DMS153 treated with DMSO at 0.1 percent for 48 hours (cell line): Measurements from ENCODE around the gene ITGB6.

Experiments
- DNase-seq: peaks from one replicate; lab custom pipeline; 2025; ENCODE audit not compliant: unreplicated experiment; lab: John Stamatoyannopoulos, UW

ITGB6 gene, protein sequence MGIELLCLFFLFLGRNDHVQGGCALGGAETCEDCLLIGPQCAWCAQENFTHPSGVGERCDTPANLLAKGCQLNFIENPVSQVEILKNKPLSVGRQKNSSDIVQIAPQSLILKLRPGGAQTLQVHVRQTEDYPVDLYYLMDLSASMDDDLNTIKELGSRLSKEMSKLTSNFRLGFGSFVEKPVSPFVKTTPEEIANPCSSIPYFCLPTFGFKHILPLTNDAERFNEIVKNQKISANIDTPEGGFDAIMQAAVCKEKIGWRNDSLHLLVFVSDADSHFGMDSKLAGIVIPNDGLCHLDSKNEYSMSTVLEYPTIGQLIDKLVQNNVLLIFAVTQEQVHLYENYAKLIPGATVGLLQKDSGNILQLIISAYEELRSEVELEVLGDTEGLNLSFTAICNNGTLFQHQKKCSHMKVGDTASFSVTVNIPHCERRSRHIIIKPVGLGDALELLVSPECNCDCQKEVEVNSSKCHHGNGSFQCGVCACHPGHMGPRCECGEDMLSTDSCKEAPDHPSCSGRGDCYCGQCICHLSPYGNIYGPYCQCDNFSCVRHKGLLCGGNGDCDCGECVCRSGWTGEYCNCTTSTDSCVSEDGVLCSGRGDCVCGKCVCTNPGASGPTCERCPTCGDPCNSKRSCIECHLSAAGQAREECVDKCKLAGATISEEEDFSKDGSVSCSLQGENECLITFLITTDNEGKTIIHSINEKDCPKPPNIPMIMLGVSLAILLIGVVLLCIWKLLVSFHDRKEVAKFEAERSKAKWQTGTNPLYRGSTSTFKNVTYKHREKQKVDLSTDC

DNA sequence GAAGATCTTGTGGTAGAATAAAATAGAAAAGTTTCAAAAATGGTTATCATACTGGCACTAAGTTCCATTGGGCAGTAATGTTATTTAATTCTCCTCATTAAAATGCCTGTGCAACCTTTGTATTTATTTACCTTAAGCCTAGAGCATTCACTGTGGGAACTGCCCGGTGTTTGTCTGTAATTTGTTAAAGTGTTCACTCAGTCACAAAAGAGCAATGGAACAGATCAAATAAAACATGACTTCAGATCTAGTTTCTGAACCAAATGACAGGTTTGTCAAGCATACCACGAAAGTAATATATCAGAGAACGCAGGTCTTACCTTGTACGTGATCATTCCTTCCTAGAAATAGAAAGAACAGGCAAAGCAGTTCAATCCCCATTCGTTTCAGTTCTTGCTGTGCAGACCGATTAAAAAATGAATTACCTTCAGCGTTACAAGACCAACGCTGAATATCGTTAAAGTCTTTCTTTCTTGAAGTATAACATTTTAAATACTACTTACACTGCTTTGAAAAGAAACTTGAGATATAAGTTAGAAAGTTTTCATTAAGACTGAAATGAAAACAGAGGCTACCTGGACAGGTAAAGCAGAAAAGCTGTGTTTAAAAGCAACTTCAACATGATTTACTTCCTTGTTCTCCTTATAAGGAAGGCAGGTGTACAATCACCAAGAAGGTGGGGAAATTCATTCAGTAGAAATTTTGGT, at the start of gene ITGB6:
Gene ITGB6 (minus strand): TSS at position 590 of the 707 bp plus-strand sequence. CDS start 209 bp downstream, at position 381.
- peak; percentile 63 for DNase-seq

DNA sequence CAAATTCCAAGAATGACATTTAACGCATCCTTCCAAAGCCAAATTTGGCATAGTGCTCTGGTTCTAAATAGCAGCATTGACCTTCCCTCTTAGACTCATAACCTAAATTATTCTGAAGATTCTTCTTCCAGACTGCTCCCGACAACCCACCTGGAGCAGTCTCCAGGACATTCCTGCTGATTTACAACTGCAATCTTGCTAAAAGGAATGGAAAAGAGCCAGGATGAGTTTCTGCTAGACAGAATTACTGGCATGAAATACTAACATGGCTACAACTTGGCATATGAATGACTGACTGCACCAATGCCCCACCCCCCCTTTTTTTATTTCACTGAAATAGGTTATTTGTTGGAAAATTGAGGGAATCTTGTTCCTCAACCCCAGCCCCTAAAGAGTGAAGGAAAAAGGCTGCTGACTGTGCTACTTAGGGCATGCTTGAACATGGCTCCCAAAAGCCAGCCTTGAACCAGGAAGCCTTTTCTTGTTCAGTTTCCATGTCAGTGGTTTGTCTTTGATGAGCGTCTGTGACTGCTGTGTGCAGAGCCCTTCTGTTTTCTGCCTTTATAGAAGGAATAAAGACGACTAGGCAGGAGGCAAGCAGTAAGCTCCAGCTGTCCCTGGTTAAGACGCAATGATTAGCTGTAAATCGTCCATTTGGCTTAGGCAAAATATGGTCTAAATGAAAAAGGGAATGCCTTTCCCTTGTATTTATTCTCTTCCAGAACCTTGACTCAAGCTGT, 47.4 kb upstream of the ITGB6 start:
- DNase-seq, result no peak

DNA sequence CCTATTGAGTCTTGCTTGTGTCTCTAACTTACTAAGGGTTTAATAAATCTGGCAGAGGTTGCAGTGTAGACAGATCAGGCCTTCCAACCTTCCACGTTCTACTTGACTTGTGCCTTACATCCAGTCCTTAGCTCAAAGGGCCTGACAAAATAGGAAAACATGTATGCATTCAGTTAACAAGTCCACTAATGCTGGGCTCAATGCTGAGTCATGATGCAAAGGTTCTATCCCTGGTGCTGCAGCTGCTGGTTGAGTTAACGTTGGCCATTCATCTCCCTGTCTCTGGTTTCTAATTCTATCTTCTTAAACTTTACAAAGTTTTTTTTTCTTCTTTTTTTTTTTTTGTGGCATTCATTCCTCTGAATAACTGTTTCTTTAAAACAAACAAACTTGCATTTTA, 46.3 kb upstream of the ITGB6 start:
- no peak for DNase-seq

DNA sequence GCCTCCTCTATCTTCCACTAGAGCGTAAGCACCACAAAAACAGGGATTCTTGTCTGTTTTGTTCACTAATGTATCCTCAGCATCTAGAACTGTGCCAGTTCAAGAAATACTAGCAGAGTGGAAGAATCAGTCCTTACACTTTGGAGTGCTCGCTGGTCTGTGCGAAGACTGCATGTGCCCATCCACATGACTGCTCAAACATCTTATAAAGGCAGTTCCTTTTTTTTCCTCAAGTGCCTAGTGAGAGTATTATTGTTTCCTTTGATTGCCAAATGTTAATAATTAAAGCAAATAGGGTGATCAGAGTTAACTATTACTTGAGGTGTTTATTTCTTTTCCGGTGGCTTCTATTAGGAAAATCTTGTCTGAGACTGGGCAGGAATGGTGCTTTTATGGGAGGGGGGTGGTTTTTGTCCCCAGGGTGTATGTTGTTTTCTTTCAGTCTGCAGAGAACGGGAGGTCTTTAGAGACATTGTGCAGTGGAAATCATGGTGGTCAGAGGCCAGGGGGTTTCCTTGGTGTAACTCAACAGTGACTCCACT, 45.6 kb upstream of the ITGB6 start:
- no peak for DNase-seq

GRCh38 chr2:160242893-160243564, 43.0 kb upstream of the ITGB6 start:
- DNase-seq, result no peak

- peak; percentile 5 for DNase-seq
Observed at GRCh38 chr2:160241251-160242137, 41.4 kb upstream of the ITGB6 start.

DNA sequence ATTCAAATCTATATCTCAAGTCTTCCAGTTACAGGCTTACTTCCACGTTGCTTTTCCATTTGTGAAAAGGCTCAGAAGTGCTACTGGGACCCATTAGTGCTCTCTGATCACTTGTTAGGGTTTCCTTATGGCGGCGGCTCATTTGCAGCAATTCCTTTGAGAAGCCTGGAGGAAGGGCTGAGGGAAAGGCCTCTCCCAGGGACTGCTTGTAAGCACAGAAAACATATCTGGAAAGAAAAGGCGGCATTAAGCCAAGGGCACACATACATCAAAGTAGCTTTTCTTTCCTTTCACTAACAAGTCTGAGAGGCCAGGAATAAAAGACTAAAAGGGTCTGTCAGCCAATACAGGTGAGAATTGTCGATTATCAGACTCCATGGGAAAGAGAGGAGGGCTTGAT, 39.4 kb upstream of the ITGB6 start:
- DNase-seq, result no peak

- no peak for DNase-seq
Observed at GRCh38 chr2:160238392-160238791, 38.3 kb upstream of the ITGB6 start.

- no peak for DNase-seq
Observed at GRCh38 chr2:160232905-160233475, 32.9 kb upstream of the ITGB6 start.

DNA sequence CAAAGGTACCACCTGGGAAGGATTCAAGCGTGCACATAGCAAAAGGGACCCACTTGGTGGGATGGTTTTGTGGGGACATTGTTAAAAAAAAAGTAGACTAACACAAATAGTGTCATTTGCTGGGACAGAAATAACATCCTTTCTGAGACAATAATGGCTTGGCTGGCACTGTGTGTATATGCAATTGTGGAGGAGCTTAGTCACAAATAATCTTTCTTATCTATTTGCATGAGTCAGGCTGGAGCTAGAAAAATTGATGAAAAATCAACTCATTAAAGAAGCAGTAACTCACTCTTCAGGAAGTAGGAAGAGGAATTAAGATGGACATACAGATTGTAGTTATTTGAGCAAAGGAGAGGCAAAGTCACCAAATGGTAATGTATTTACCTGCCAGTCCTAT, 29.5 kb upstream of the ITGB6 start:
- DNase-seq, result no peak

DNA sequence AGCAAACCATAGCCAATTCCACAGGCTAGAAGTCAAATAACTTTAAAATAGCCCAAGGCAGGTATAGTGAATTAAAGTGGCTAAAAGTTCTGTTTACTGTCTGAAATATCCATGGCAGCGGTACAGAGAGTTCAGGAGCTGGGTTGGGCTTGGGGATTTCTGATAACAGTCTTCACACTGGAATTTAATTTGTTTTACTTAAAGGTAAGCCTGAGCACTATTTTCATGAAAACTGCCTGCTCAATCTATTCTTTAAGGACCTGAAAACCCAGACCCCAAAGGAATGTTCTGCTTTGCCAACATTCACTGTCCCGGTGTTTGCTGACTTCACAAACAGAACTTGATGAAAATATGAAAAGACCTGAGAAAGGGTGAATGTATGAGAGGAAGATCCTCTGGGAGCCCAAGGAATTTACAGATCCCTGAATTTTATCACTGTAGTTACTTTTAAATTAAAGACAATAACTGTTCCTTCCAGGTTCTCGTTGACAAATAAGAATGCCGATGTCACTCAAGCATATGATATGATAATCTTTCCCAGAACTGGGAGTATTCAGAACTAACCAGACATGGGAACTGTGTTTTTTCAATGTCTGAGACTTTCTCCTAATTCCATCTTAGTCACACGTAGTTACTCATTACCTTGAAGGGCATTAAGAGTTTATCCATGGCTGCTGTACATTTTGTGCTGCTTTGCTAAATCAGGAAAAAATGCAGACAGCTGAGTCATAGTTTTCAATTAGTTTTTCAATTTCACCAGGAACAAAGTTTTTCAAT, 28.3 kb upstream of the ITGB6 start:
- no peak for DNase-seq

- DNase-seq, result no peak
Observed at GRCh38 chr2:160227293-160227915, 27.3 kb upstream of the ITGB6 start.

GRCh38 chr2:160226367-160226766, 26.3 kb upstream of the ITGB6 start:
- no peak for DNase-seq

GRCh38 chr2:160225722-160226121, 25.6 kb upstream of the ITGB6 start:
- DNase-seq, result no peak

- no peak for DNase-seq
Observed at GRCh38 chr2:160224507-160224906, 24.4 kb upstream of the ITGB6 start.

DNA sequence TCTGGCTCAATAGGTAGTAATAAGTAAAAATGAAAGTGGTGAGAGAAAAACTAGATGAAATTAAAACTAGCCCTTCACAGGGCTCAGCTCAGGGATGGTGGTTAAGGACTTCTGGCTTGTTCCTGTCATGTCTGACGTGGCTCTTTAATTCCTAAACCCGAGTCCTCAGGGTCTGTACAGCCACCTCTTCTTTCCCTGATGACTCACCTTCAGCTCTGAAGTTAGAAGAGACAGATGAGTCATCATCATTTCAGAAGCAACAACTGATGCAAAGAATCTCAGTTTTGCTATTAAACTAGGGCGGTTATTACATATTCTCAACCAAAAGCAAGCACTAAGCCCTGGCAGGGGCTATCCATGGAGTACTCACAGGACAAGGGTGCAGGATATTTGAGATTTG, 24.0 kb upstream of the ITGB6 start:
- DNase-seq, result no peak

GRCh38 chr2:160223560-160223959, 23.5 kb upstream of the ITGB6 start:
- DNase-seq, result no peak
